A549 (cell line): ENCODE data around the gene ATP11A. TPM values are rescaled to one million over a fixed set of nuclear protein-coding genes. Genes with fewer than 3 reads are reported as not detected.

ENCODE experiments used
- ATAC-seq, 2 experiments: fragments of 200-7000 bp in 1 of 2; fragments of >200 bp in 1 of 2; cut with Nextera tagmentation in 1 of 2; cut with Tn5 transposase in 1 of 2; 3 replicates each; pipeline versions ENCODE4 v1.8.0 to v1.9.1; 2018 to 2020; ENCODE audit warnings: mild to moderate bottlenecking in 1 of 2, moderate library complexity in 1 of 2
- CTCF ChIA-PET: fragments of 300-600 bp; sonication (Branson Sonifier 250); formaldehyde crosslinking; extraction: SDS; loops from one replicate; lab custom pipeline; 2021; ENCODE audit warnings: antibody characterized with exemption, inconsistent platforms; lab: Yijun Ruan, JAX
- POLR2A ChIA-PET: fragments of 350-600 bp; formaldehyde crosslinking; extraction: SDS; loops from one replicate; lab custom pipeline; 2021; ENCODE audit warnings: antibody characterized with exemption, inconsistent platforms; lab: Yijun Ruan, JAX
- DNase-seq, 2 experiments: peaks; one replicate each; pipeline versions ENCODE4 v3.0.0 to v3.0.0-alpha.2; 2011 to 2016; ENCODE audit warnings: low read depth in 1 of 2, low spot score in 1 of 2
- FAIRE-seq: peaks from 2 replicates; lab custom pipeline; 2011; peaks lifted over from hg19 to GRCh38; lab: Jason Lieb, UNC
- H3K27ac ChIP-seq, 2 experiments: fragments of >200 bp; sonication (Bioruptor Twin); formaldehyde crosslinking; 3 replicates each; pipeline ENCODE4 v1.5.1; 2016 to 2017
- H3K4me1 ChIP-seq: fragments of >200 bp; sonication (Bioruptor Twin); formaldehyde crosslinking; 3 replicates; pipeline ENCODE4 v1.6.1; 2016
- H3K4me2 ChIP-seq: fragments of >200 bp; sonication (Bioruptor Twin); formaldehyde crosslinking; 3 replicates; pipeline ENCODE4 v1.6.1; 2016
- H3K4me3 ChIP-seq: fragments of >200 bp; sonication (Bioruptor Twin); formaldehyde crosslinking; 3 replicates; pipeline ENCODE4 v1.5.1; 2016
- H3K9me3 ChIP-seq: fragments of >200 bp; sonication (Bioruptor Twin); formaldehyde crosslinking; 3 replicates; pipeline ENCODE4 v1.6.1; 2016
- BHLHE40 ChIP-seq: IDR thresholded peaks from 2 replicates; pipeline ENCODE4 v1.6.1; 2012; ENCODE audit warnings: low read depth, low read length, inconsistent platforms
- CBX2 ChIP-seq: fragments of 200-600 bp; sonication (generic); IDR thresholded peaks from 2 replicates; pipeline ENCODE4 v1.6.1; 2016; ENCODE audit warnings: low read depth, mild to moderate bottlenecking, borderline replicate concordance
- CBX8 ChIP-seq: fragments of 200-600 bp; sonication (generic); IDR thresholded peaks from 2 replicates; pipeline ENCODE4 v1.6.1; 2016
- CEBPB ChIP-seq, 2 experiments: fragments of >200 bp in 1 of 2; sonication (Bioruptor Twin) in 1 of 2; formaldehyde crosslinking in 1 of 2; IDR thresholded peaks; 2 replicates each; pipeline ENCODE4 v1.6.1; 2012 to 2016
- CHD2 ChIP-seq: fragments of 150-350 bp; IDR thresholded peaks from 2 replicates; pipeline ENCODE4 v1.6.1; 2014; ENCODE audit warnings: low read length; ENCODE audit not compliant: partially characterized antibody
- CHD4 ChIP-seq: fragments of 200-600 bp; sonication (generic); IDR thresholded peaks from 2 replicates; pipeline ENCODE4 v1.6.1; 2016; ENCODE audit warnings: antibody characterized with exemption, mild to moderate bottlenecking, borderline replicate concordance
- ELK1 ChIP-seq: fragments of 150-350 bp; IDR thresholded peaks from 2 replicates; pipeline ENCODE4 v1.6.1; 2014; ENCODE audit warnings: low read depth, mild to moderate bottlenecking, low read length
- FOXS1 ChIP-seq: fragments of 250-450 bp; sonication (Bioruptor Pico); IDR thresholded peaks from 2 replicates; pipeline ENCODE4 v1.5.0; 2020; ENCODE audit warnings: mild to moderate bottlenecking, moderate library complexity
- HES2 ChIP-seq: fragments of >200 bp; sonication (Bioruptor Twin); formaldehyde crosslinking; IDR thresholded peaks from 2 replicates; pipeline ENCODE4 v1.6.1; 2016
- HEYL ChIP-seq: fragments of 250-450 bp; sonication (Bioruptor Pico); IDR thresholded peaks from 2 replicates; pipeline ENCODE4 v1.8.0; 2021; ENCODE audit warnings: mild to moderate bottlenecking, moderate library complexity
- HOXA7 ChIP-seq: fragments of 250-450 bp; sonication (Bioruptor Pico); IDR thresholded peaks from 2 replicates; pipeline ENCODE4 v1.5.0; 2020; ENCODE audit warnings: mild to moderate bottlenecking, moderate library complexity
- HOXB5 ChIP-seq: fragments of 250-450 bp; sonication (Bioruptor Pico); IDR thresholded peaks from 2 replicates; pipeline ENCODE4 v1.5.0; 2020; ENCODE audit warnings: mild to moderate bottlenecking, moderate library complexity
- KDM1A ChIP-seq: fragments of 200-600 bp; sonication (generic); IDR thresholded peaks from 2 replicates; pipeline ENCODE4 v1.6.1; 2016; ENCODE audit warnings: low read depth, mild to moderate bottlenecking
- KDM5A ChIP-seq: fragments of 200-600 bp; sonication (generic); IDR thresholded peaks from 2 replicates; pipeline ENCODE4 v1.6.1; 2016; ENCODE audit warnings: antibody characterized with exemption, mild to moderate bottlenecking
- MAFK ChIP-seq: fragments of 450-650 bp; IDR thresholded peaks from 2 replicates; pipeline ENCODE4 v1.6.1; 2014; ENCODE audit not compliant: partially characterized antibody
- MAZ ChIP-seq: fragments of 150-350 bp; IDR thresholded peaks from 2 replicates; pipeline ENCODE4 v1.6.1; 2014; ENCODE audit warnings: antibody characterized with exemption, low read depth, low read length, borderline replicate concordance
- MYC ChIP-seq: IDR thresholded peaks from 2 replicates; pipeline ENCODE4 v1.6.1; 2012; ENCODE audit warnings: mild to moderate bottlenecking, inconsistent platforms, low read length, improper control_type of control experiment, borderline replicate concordance
- NFE2L2 ChIP-seq: fragments of 150-350 bp; conservative IDR thresholded peaks from 2 replicates; pipeline ENCODE4 v1.6.1; 2014; ENCODE audit warnings: low read length
- NPAS2 ChIP-seq: fragments of 250-450 bp; sonication (Bioruptor Pico); IDR thresholded peaks from 2 replicates; pipeline ENCODE4 v1.8.0; 2022; ENCODE audit warnings: mild to moderate bottlenecking, moderate library complexity, borderline replicate concordance
- POLR2A ChIP-seq: IDR thresholded peaks from 2 replicates; pipeline ENCODE4 v1.6.1; 2012; ENCODE audit warnings: mild to moderate bottlenecking, low read length
- POLR2AphosphoS2 ChIP-seq: conservative IDR thresholded peaks from 2 replicates; pipeline ENCODE4 v1.6.1; 2012; ENCODE audit warnings: low read length, improper control_type of control experiment, inconsistent platforms
- RAD21 ChIP-seq, 2 experiments: fragments of >200 bp in 1 of 2; sonication (Bioruptor Twin) in 1 of 2; formaldehyde crosslinking in 1 of 2; IDR thresholded peaks in 1 of 2; conservative IDR thresholded peaks in 1 of 2; 2 replicates in 1 of 2; 3 replicates in 1 of 2; pipeline ENCODE4 v1.6.1; 2012 to 2018; ENCODE audit warnings: inconsistent platforms in 1 of 2
- RARB ChIP-seq: fragments of 250-450 bp; sonication (Bioruptor Pico); IDR thresholded peaks from 2 replicates; pipeline ENCODE4 v1.8.0; 2021; ENCODE audit warnings: mild to moderate bottlenecking, moderate library complexity
- TP53 ChIP-seq: fragments of 250-450 bp; sonication (Bioruptor Pico); IDR thresholded peaks from 2 replicates; pipeline ENCODE4 v1.5.0; 2021; ENCODE audit warnings: mild to moderate bottlenecking, moderate library complexity
- ZC3H11A ChIP-seq: fragments of 450-650 bp; IDR thresholded peaks from 2 replicates; pipeline ENCODE4 v1.6.1; 2014; ENCODE audit warnings: antibody characterized with exemption, mild to moderate bottlenecking
- ZNF302 ChIP-seq: fragments of 250-450 bp; sonication (Bioruptor Pico); IDR thresholded peaks from 2 replicates; pipeline ENCODE4 v1.9.0; 2021; ENCODE audit warnings: inconsistent platforms, mild to moderate bottlenecking, moderate library complexity
- WGBS: methylation state at CpG from one replicate; pipeline ENCODE4 v1.1.6; 2017; ENCODE audit errors: missing lambda C conversion rate; 5-methylcytosine and 5-hydroxymethylcytosine counted together
- polyA plus RNA-seq, 4 experiments: library from polyadenylated mRNA; depleted of rRNA in 3 of 4; stranded (reverse); fragments of >200 nt; fragmentation: RNase III in 1 of 4; extraction: RNeasy Plus Mini Kit Qiagen cat#74134 plus additional on column Dnase treatment in 1 of 4; gene quantifications; 2 replicates in 3 of 4; 3 replicates in 1 of 4; pipeline ENCODE4 v1.2.3, GENCODE V29; 2011 to 2017
- TF ChIP-seq, protein P1 (sequence below): fragments of 250-450 bp; sonication (Bioruptor Pico); IDR thresholded peaks from 2 replicates; pipeline ENCODE4 v1.5.0; 2021; ENCODE audit warnings: mild to moderate bottlenecking, moderate library complexity, borderline replicate concordance
- TF ChIP-seq, protein P2 (sequence below): IDR thresholded peaks from 2 replicates; pipeline ENCODE4 v1.6.1; 2012
- TF ChIP-seq, protein P3 (sequence below): IDR thresholded peaks from 2 replicates; pipeline ENCODE4 v1.6.1; 2012

Gene ATP11A
- polyA plus RNA-seq, 2 of the 4 experiments (the other 2 are of a cell fraction): 4.1 to 8.0 TPM

DNA sequence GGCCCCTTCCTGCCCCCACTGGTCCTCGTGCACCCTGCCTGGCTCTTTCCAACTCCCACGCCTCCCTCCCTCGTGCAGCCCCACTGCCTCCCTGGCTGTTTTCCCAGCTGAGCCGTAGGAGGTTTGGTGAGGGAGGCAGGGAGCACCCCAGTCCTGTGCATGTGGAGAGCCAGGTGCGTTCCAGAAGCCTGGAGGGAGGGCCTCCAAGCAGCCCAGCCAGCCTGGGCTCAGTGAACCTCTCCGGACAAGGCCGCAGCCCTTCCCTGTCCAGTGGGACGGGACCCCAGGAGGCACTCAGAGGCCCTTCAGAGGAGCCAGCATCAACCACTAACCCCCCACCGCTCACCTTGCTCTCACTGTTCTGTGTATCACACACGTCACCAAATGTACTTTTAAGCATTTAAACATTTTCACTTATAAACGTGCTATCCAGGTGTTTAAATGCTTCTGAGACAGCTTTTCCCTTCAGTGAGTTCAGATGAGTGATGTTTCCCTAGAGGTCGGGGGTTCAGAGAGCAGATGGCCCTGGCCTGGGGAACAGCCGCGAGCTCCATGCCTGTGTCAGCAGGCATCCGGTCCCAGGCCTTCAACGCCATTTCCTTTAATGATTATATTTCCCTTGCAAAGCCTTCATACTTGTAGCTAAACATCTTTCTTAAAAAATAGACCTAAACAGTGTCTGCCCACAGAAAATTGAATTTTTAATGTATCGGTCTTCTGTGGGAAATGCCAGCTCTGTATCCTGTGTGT, 122.6 kb downstream of the ATP11A start:
- no peaks in the 10 kb centered on the region for H3K9me3 ChIP-seq
- H3K4me3 ChIP-seq: no peak overlapping the region
- H3K4me1 ChIP-seq: no peaks in the 10 kb centered on the region
- POLR2A ChIA-PET: no interaction called here
- FAIRE-seq (no peak), DNase-seq (no peak), ATAC-seq (no peak)
- WGBS: 87% methylated on average over 15 of the region's 17 CpGs
- no peak overlapping the region for H3K4me2 ChIP-seq
- CTCF ChIA-PET: interaction anchor here (1.2 kb wide), 1 partner anchor 42 kb away, joined by 3 read pairs; no protein-coding TSS in a partner anchor
- no peak overlapping the region for H3K27ac ChIP-seq
- TF ChIP-seq CHD4 (no peak), POLR2AphosphoS2 (no peak)
- TF ChIP-seq, protein P1, sequence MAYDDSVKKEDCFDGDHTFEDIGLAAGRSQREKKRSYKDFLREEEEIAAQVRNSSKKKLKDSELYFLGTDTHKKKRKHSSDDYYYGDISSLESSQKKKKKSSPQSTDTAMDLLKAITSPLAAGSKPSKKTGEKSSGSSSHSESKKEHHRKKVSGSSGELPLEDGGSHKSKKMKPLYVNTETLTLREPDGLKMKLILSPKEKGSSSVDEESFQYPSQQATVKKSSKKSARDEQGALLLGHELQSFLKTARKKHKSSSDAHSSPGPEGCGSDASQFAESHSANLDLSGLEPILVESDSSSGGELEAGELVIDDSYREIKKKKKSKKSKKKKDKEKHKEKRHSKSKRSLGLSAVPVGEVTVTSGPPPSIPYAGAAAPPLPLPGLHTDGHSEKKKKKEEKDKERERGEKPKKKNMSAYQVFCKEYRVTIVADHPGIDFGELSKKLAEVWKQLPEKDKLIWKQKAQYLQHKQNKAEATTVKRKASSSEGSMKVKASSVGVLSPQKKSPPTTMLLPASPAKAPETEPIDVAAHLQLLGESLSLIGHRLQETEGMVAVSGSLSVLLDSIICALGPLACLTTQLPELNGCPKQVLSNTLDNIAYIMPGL (CRISPR knock-in tag): no peak
- TF ChIP-seq, protein P2, sequence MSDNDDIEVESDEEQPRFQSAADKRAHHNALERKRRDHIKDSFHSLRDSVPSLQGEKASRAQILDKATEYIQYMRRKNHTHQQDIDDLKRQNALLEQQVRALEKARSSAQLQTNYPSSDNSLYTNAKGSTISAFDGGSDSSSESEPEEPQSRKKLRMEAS: no peak
- TF ChIP-seq, all 56 proteins: peak for 0

DNA sequence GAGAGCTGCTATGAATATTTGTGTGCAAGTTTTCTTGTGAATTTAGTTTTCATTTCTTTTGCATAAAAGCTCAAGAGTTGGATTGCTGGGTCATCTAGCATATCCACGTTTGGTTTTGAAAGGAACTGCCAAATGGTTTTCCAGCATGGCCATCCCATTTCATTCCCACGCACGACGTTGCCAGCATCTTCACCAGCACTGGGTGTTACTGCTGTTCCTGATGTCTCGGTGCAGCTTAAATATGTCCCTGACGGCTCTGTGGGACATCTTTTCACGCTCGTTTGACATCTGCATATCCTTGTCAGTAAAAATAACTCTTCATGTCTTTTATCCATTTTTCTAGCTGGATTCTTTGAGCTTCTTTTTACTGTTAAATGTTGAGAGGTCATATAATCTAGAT, 123.7 kb downstream of the ATP11A start:
- FAIRE-seq: no peak
- CTCF ChIA-PET: interaction anchor here (0.6 to 1.2 kb wide), 3 partner anchors 41 to 1579 kb away, joined by 3 read pairs; no protein-coding TSS in a partner anchor
- TF ChIP-seq TP53 (no peak), HEYL (CRISPR knock-in tag) (no peak), MAZ (no peak), NPAS2 (no peak), BHLHE40 (no peak), CEBPB (IDR thresholded peaks at IDR 0.05) (no peak), RAD21 (conservative IDR thresholded peaks at IDR 0.05 in 1 of 2, IDR thresholded peaks at IDR 0.05 in 1 of 2) (no peak), HOXA7 (CRISPR knock-in tag) (no peak), POLR2A (no peak)
- TF ChIP-seq, protein P3, sequence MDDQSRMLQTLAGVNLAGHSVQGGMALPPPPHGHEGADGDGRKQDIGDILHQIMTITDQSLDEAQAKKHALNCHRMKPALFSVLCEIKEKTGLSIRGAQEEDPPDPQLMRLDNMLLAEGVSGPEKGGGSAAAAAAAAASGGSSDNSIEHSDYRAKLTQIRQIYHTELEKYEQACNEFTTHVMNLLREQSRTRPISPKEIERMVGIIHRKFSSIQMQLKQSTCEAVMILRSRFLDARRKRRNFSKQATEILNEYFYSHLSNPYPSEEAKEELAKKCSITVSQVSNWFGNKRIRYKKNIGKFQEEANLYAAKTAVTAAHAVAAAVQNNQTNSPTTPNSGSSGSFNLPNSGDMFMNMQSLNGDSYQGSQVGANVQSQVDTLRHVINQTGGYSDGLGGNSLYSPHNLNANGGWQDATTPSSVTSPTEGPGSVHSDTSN: no peak
- TF ChIP-seq, all 56 proteins: peak for 0

DNA sequence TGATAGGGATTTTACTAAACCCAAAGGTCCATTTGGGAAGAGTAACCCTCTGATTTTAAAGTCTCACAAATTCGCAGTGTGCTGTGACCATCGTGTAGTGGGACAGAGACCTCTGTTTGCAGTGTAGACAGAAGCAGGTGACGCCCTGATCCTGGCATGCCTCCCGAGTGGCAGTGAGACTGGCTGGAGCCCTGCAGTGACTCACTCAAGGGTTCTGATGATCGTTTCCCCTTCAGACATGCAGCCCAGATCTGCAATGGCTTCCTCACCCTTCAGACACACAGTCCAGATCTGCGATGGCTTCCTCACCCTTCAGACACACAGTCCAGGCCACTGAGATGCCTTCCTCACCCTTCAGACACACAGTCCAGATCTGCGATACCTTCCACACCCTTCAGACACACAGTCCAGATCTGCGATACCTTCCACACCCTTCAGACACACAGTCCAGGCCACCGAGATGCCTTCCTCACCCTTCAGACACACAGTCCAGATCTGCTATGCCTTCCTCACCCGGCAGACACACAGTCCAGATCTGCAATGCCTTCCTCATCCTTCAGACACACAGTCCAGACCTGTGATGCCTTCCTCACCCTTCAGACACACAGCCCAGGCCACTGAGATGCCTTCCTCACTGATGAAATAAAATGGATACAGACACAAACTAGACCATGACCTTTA, 125.2 kb downstream of the ATP11A start:
- Histone ChIP-seq H3K4me3 (no peak overlapping the region), H3K9me3 (no peaks in the 10 kb centered on the region), H3K4me2 (no peak overlapping the region), H3K4me1 (no peaks in the 10 kb centered on the region), H3K27ac (no peak overlapping the region)
- FAIRE-seq: no peak
- ATAC-seq: no peak
- POLR2A ChIA-PET: no interaction called here
- CTCF ChIA-PET: interaction anchor here (0.6 kb wide), 1 partner anchor 8 kb away, joined by 3 read pairs; no protein-coding TSS in a partner anchor
- TF ChIP-seq CBX2 (no peak), RARB (no peak), CHD2 (no peak), MYC (no peak), HES2 (no peak), KDM1A (no peak), ZNF302 (CRISPR knock-in tag) (no peak), HOXB5 (CRISPR knock-in tag) (no peak), RAD21 (conservative IDR thresholded peaks at IDR 0.05 in 1 of 2, IDR thresholded peaks at IDR 0.05 in 1 of 2) (no peak), FOXS1 (CRISPR knock-in tag) (no peak), KDM5A (no peak), CBX8 (no peak), NFE2L2 (no peak), MAZ (no peak), MAFK (no peak), ZC3H11A (no peak), ELK1 (no peak)
- WGBS: 81% methylated on average over 10 of the region's 10 CpGs
- no peak for DNase-seq

More for the DNA sequence above, 123.7 kb downstream of the ATP11A start:
- Histone ChIP-seq H3K4me3 (no peak overlapping the region), H3K4me1 (no peaks in the 10 kb centered on the region), H3K9me3 (no peaks in the 10 kb centered on the region), H3K27ac (no peak overlapping the region), H3K4me2 (no peak overlapping the region)
- POLR2A ChIA-PET: no interaction called here
- 92% methylated on average over 8 of the region's 8 CpGs for WGBS
- no peak for DNase-seq
- ATAC-seq: no peak
